GM18526 (cell line): ENCODE results near the gene RIIAD1.

Experiments
- POLR2A ChIP-seq: IDR thresholded peaks from 3 replicates; pipeline ENCODE4 v1.6.1; 2011; ENCODE audit not compliant: insufficient read length; ENCODE audit errors: extremely low read depth

RIIAD1 gene

GRCh38 chr1:151760597-151761385, 39.5 kb downstream of the RIIAD1 start:
- TF ChIP-seq POLR2A, result no peak

GRCh38 chr1:151762941-151763921, 41.9 kb downstream of the RIIAD1 start, which contains the start of gene MRPL9:
TSS of gene MRPL9 (minus strand) at chr1:151763496. CDS start at chr1:151763479, 17 bp downstream.
- TF ChIP-seq POLR2A, result peak; percentile 67

- no peak for TF ChIP-seq POLR2A
Observed at GRCh38 chr1:151763990-151764389, 42.7 kb downstream of the RIIAD1 start.

GRCh38 chr1:151773702-151774101, 52.4 kb downstream of the RIIAD1 start:
- TF ChIP-seq POLR2A, result no peak

- no peak for TF ChIP-seq POLR2A
Observed at GRCh38 chr1:151774256-151774922, 53.1 kb downstream of the RIIAD1 start.

- no peak for TF ChIP-seq POLR2A
Observed at GRCh38 chr1:151775894-151776664, 54.8 kb downstream of the RIIAD1 start.

- no peak for TF ChIP-seq POLR2A
Observed at GRCh38 chr1:151776665-151777062, 55.3 kb downstream of the RIIAD1 start.

- no peak for TF ChIP-seq POLR2A
Observed at GRCh38 chr1:151777317-151777716, 56.0 kb downstream of the RIIAD1 start.
